ENCODE results near the gene PC.

- no peak for TF ChIP-seq ESRRA (IDR thresholded peaks at IDR 0.05; ENCODE audit: borderline replicate concordance, low read depth)
- TF ChIP-seq TRIM24 (IDR thresholded peaks at IDR 0.05), result no peak
- no peak for TF ChIP-seq KDM4B (IDR thresholded peaks at IDR 0.05; ENCODE audit: borderline replicate concordance in 2 of 2, low read depth in 1 of 2)
- no peak for TF ChIP-seq TGIF2 (CRISPR knock-in tag; IDR thresholded peaks at IDR 0.05)
- TF ChIP-seq ZNF143 (CRISPR knock-in tag; IDR thresholded peaks at IDR 0.05), result no peak
- TF ChIP-seq, protein P1, sequence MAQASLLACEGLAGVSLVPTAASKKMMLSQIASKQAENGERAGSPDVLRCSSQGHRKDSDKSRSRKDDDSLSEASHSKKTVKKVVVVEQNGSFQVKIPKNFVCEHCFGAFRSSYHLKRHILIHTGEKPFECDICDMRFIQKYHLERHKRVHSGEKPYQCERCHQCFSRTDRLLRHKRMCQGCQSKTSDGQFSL (CRISPR knock-in tag; IDR thresholded peaks at IDR 0.05), result no peak
- TF ChIP-seq, protein P1 (tag; IDR thresholded peaks at IDR 0.05), result no peak
- TF ChIP-seq RFX5 (IDR thresholded peaks at IDR 0.05; ENCODE audit: low read depth, low read length), result no peak
- TF ChIP-seq, protein P2, sequence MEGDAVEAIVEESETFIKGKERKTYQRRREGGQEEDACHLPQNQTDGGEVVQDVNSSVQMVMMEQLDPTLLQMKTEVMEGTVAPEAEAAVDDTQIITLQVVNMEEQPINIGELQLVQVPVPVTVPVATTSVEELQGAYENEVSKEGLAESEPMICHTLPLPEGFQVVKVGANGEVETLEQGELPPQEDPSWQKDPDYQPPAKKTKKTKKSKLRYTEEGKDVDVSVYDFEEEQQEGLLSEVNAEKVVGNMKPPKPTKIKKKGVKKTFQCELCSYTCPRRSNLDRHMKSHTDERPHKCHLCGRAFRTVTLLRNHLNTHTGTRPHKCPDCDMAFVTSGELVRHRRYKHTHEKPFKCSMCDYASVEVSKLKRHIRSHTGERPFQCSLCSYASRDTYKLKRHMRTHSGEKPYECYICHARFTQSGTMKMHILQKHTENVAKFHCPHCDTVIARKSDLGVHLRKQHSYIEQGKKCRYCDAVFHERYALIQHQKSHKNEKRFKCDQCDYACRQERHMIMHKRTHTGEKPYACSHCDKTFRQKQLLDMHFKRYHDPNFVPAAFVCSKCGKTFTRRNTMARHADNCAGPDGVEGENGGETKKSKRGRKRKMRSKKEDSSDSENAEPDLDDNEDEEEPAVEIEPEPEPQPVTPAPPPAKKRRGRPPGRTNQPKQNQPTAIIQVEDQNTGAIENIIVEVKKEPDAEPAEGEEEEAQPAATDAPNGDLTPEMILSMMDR (IDR thresholded peaks at IDR 0.05 in 2 of 3, conservative IDR thresholded peaks at IDR 0.05 in 1 of 3; ENCODE audit: insufficient read depth in 2 of 3, low read depth in 1 of 3, low read length in 3 of 3), result no peak
Measured at GRCh38 chr11:66975405-66976027, 17.3 kb upstream of the PC start.
